NCI-H2227 treated with DMSO at 0.1 percent for 48 hours (cell line): ENCODE measurements around the gene ALDH7A1.
"Not testable (repeated sequence)": the region's sequence is repeated elsewhere in the genome, so short reads cannot be mapped to it uniquely, and the experiment has no call there.

Experiments
- DNase-seq: peaks from one replicate; lab custom pipeline; 2025; lab: John Stamatoyannopoulos, UW

The ALDH7A1 gene

GRCh38 chr5:126594748-126595485 lies at the start of gene ALDH7A1:
Gene ALDH7A1, minus strand, starts transcription at chr5:126595219. Its CDS starts 21 bp downstream, at chr5:126595198.
- DNase-seq: peak; percentile 79

GRCh38 chr5:126641387-126641786 lies 46.4 kb upstream of the ALDH7A1 start:
- DNase-seq: no peak

- DNase-seq: no peak
Measured at GRCh38 chr5:126640866-126641265, 45.8 kb upstream of the ALDH7A1 start.

GRCh38 chr5:126636956-126637355 lies 41.9 kb upstream of the ALDH7A1 start:
- no peak for DNase-seq

GRCh38 chr5:126635585-126635984 lies 40.6 kb upstream of the ALDH7A1 start:
- no peak for DNase-seq

- no peak for DNase-seq
Measured at GRCh38 chr5:126633552-126633951, 38.5 kb upstream of the ALDH7A1 start.

DNA sequence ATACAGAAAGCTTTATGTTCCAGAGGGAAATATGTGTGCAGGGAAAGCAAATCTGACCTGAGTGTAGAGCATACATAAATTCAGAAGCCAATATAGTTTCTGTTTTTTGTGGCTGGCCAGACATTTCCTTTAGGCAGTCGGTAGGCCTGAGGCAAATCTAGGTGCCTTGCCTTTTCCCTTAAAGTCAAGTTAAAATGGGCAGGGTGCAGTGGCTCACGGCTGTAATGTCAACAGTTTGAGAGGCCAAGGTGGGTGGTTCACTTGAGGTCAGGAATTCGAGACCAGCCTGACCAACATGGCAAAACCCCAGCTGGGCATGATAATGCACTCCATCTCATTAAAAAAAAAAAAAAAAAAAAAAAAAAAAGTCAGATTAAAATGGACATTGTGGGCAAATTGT lies 36.9 kb upstream of the ALDH7A1 start:
- DNase-seq: no peak

- DNase-seq: no peak
Measured at GRCh38 chr5:126628102-126628501, 33.1 kb upstream of the ALDH7A1 start.

- no peak for DNase-seq
Measured at GRCh38 chr5:126624534-126624933, 29.5 kb upstream of the ALDH7A1 start.

DNA sequence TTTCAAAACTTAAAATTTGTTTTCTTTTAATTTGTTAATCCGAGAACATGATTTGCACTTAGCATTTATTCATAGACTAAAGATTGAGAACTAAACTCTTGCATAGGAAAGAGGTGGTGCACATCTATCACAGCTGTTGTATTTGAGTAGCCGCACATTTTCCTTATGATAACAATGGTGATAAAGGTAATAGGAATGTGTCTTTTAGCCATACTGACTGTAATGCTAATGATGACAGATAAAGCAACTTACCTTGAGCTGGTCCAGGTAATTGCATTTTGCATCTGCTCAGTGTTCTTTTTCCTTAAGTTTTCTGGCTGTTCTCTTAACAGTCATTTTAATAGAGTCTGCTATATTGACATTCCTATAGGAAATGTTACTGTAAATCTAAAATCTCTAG lies 24.8 kb upstream of the ALDH7A1 start:
- DNase-seq: no peak

DNA sequence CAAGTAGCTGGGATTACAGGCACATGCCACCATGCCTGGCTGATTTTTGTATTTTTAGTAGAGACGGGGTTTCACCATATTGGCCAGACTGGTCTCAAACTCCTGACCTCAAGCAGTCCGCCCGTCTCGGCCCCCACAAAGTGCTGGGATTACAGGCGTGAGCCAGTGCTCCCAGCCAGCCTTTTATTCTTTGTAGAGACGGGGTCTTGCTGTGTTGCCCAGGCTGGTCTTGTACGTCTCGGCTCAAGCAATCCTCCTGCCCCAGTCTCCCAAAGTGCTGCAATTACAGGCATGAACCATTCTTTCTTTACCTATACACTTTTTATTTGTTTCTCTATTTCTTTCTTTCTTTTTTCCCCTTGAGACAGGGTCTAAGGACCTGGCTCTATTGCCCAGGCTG lies 22.6 kb upstream of the ALDH7A1 start:
- DNase-seq: not testable (repeated sequence)

DNA sequence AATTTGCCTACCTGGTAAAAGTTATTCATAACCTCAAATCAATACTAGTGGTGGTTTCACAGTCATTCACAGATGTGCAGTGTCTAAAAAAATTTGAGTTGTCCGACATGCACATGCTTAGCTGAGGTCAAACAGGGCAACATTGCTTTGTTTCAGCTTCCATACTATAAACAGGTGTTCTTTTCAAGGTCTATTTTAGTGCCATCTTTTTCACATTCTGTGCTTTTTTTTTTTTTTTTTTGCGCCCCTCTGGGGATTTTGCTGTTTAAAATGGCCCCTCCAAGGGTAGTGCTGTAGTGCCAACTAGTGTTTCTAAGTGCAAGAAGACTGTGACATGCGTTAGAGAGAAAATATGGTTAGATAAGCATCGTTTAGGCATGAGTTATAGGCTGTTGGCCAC lies 20.3 kb upstream of the ALDH7A1 start:
- no peak for DNase-seq

DNA sequence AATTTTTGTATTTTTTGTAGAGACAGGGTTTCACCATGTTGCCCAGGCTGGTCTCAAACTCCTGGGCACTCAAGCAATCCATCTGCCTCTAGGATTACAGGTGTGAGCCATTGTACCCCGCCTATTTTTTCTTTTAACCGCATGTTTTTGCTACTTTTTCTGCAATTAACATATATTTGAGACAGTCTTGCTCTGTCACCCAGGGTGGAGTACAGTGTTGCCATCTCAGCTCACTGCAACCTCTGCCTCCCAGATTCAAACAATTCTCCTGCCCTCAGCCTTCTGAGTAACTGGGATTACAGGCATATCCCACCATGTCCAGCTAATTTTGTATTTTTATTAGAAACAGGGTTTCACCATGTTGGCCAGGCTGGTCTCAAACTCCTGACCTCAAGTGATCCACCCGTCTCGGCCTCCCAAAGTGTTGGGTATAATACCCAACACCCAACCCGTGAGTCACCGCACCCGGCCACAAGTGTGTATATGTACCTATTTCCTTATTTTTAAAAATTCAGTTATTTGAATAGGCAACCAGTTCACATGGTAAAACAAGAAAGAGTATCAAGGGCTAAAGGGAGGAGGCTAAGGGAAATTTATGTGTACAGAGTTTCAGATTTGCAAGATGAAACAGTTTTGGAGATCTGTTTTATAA lies 19.0 kb upstream of the ALDH7A1 start:
- no peak for DNase-seq

- no peak for DNase-seq
Measured at GRCh38 chr5:126610616-126611015, 15.6 kb upstream of the ALDH7A1 start.

- no peak for DNase-seq
Measured at GRCh38 chr5:126610160-126610559, 15.1 kb upstream of the ALDH7A1 start.

DNA sequence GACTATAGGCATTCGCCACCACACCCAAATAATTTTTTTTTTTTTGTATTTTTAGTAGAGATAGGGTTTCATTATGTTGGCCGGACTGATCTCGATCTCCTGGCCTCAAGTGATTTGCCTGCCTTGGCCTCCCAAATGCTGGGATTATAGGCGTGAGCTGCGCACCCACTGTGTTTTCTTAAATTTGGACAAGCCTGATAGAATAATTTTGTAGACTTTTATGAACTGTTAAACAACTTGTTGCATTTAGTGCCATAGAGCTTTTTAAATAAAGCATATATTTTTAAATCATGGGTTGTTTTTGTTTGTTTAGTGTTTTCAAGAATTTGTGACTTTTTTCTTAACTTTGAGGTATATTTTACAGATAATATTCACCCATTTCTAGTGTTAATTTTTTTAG lies 10.5 kb upstream of the ALDH7A1 start:
- DNase-seq: no peak

GRCh38 chr5:126603402-126603991 lies 8.5 kb upstream of the ALDH7A1 start:
- no peak for DNase-seq

- peak; percentile 25 for DNase-seq
Measured at GRCh38 chr5:126600631-126601511, 5.9 kb upstream of the ALDH7A1 start, which contains the start of gene PHAX. Gene PHAX, plus strand, starts transcription at chr5:126600947. Its CDS starts 16 bp downstream, at chr5:126600963.

DNA sequence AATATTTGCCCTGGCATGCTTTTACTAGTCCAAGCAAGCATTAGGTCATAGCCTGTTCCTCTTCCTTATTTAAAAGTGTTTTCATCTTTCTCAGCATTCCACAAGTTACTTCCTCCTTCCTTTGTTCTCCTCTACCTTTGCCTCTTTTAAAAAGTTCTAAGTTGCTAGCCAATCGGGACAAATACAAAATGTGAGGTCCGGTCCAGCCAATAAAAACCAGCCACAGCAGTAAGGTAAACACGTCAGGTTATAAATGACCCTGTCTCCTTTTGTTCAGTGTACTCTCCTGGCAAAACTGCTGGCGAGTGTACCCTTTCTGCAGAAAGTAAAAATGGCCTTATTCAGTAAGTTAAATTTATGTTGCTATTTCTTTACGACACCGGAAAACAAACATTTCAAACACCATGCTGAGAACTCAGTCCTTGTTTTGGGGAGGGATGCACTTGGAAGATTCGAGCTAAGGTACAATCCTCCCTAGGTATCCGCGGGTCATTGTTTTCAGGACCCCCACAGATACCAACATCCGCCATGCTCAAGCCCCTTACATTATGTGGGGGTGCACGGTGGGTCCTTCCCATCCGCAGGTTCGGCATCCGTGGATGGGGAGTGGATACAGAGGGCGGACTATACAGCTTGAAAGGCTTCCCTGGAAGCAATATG lies 5.1 kb upstream of the ALDH7A1 start:
- DNase-seq: not testable (repeated sequence)

DNA sequence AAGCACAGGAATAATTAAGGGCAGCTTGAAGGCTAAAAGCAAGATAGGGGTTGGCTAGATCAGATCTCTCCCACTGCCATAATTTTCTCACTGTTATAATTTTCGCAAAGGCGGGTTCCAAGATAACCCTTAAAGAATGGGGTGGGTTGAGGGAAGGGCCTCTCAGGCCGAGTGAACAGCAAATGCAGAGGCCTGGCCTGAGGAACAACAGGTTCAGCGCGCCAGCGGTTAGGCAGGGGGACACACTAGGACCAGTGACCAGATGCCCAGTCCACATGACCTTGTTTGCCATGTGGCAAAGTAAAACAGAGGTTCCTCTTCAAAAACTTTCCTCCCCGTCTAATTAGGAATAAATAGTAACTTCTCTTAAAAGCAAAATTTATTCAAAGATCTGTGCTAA lies 4.5 kb upstream of the ALDH7A1 start:
- DNase-seq: no peak

DNA sequence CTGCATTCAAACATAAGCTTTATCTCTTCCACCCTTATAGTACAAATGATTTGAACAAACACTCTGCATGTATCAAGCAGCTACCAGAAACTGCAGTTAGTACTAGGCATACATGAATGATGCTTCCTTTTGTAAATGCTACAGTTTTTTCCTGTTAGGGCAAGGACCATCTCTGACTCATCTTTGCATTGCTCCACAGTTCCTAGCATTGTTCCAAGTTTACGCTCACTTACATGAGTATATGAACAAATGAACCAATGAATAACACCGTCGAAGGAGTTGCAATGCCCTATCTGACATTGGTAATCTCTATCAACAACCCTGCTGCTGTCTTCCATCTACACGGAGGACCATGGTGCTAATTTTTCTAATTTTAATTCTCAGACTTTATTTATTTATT lies 2.1 kb upstream of the ALDH7A1 start:
- DNase-seq: no peak
